ENCODE data around the gene ENTPD8.

Gene ENTPD8

GRCh38 chr9:137436761-137437600, 4.2 kb downstream of the ENTPD8 start:
- FAIRE-seq = no peak
- TF ChIP-seq, protein P1, sequence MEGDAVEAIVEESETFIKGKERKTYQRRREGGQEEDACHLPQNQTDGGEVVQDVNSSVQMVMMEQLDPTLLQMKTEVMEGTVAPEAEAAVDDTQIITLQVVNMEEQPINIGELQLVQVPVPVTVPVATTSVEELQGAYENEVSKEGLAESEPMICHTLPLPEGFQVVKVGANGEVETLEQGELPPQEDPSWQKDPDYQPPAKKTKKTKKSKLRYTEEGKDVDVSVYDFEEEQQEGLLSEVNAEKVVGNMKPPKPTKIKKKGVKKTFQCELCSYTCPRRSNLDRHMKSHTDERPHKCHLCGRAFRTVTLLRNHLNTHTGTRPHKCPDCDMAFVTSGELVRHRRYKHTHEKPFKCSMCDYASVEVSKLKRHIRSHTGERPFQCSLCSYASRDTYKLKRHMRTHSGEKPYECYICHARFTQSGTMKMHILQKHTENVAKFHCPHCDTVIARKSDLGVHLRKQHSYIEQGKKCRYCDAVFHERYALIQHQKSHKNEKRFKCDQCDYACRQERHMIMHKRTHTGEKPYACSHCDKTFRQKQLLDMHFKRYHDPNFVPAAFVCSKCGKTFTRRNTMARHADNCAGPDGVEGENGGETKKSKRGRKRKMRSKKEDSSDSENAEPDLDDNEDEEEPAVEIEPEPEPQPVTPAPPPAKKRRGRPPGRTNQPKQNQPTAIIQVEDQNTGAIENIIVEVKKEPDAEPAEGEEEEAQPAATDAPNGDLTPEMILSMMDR (IDR thresholded peaks at IDR 0.05; ENCODE audit: insufficient read depth, missing control alignments) = no peak
- DNase-seq (ENCODE audit: insufficient read length, low spot score) = no peak

- DNase-seq (ENCODE audit: insufficient read length, low spot score) (no peak), FAIRE-seq (no peak)
- TF ChIP-seq, protein P1 (IDR thresholded peaks at IDR 0.05; ENCODE audit: insufficient read depth, missing control alignments) = no peak
These were observed 5.0 kb downstream of the ENTPD8 start for GRCh38 chr9:137435980-137436760.

DNA sequence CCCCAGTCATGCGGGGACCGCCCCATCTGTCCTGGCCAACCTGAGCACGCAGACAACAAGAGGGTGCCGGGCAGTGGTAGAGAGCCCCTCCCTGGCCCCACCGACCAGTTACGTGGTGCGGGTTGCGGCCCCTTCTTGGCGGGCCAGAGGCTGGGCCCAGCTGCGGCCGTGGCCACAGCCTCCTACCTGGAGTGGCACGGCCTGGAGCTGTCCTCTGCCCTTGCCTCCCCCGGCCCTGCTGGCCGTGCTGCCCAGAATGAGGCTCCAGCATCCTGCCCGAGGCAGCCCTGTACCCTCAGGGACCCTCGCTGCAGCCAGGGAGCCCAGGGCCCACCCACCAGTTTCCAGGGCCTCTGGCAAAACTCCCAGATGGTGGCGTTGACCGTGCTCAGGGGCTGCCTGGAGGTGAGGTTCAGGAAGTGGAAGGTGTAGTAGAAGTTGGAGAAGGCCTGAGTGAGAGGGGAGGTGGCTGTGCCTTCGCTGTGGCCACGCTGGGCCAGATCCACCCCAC, 5.7 kb downstream of the ENTPD8 start:
- DNase-seq (ENCODE audit: insufficient read length, low spot score) = no peak
- FAIRE-seq = no peak
- TF ChIP-seq, protein P1 (IDR thresholded peaks at IDR 0.05; ENCODE audit: insufficient read depth, missing control alignments) = no peak

DNA sequence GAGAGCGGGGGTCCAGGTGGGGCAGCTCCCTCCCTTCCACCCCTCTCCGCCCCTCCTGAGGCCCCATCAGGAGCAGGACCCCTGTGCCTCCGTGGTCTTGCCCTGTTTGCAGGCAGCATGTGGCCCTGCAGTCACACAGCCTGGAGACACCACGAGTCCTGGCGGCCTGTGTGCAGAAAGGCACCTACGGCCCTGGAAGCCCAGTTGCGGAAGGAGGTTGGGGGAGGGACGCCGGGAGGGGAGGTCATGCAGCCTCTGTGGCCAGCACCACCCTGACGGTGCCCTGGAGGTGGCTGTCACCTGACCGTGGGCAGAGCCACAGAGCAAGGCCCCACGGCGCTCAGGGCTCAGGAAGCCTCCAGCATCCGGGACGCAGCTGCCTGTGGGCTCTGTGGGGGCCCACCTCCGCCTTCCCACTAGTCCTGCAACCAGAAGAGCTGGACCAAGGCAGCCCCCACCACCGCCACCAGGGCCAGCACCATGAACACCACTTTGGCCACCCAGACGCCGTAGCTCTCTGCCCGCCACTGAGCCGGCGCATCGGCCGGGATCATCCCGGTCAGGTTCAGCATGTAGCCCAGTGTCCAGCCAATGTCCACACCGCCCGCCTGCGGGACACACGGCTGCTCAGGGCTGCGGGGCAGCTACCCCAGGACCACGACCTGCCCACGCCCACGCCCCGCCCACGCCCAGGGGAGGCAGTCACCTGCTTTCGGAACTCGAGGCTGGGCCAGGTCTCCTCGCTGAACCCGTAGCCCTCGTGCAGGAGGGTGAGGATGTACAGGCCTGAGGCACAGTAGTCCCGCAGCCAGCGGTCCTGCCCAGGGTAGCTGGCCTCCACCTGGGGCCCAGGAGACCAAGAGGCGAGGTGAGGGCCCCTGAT, 6.4 kb downstream of the ENTPD8 start:
- FAIRE-seq (no peak), DNase-seq (ENCODE audit: insufficient read length, low spot score) (no peak)
- TF ChIP-seq, protein P1 (IDR thresholded peaks at IDR 0.05; ENCODE audit: insufficient read depth, missing control alignments) = no peak

DNA sequence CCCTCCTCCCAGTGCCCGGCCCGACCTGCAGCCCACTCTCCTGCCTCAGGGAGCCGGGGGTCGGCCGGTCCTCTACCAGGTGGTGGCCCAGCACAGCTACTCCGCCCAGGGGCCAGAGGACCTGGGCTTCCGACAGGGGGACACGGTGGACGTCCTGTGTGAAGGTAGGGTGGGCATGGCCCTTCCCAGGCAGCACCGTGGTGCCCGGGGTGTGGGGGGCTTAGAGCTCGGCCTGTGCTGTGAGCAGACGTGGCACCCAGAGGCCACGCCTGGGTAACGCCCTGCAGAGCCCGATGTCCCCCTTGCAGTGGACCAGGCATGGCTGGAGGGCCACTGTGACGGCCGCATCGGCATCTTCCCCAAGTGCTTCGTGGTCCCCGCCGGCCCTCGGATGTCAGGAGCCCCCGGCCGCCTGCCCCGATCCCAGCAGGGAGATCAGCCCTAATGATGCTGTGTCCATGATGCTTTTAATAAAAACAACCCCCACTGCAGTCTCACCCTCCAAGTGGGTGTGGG, 7.2 kb downstream of the ENTPD8 start:
- DNase-seq (ENCODE audit: insufficient read length, low spot score) = no peak
- FAIRE-seq = no peak
- TF ChIP-seq, protein P1 (IDR thresholded peaks at IDR 0.05; ENCODE audit: insufficient read depth, missing control alignments) = no peak

DNA sequence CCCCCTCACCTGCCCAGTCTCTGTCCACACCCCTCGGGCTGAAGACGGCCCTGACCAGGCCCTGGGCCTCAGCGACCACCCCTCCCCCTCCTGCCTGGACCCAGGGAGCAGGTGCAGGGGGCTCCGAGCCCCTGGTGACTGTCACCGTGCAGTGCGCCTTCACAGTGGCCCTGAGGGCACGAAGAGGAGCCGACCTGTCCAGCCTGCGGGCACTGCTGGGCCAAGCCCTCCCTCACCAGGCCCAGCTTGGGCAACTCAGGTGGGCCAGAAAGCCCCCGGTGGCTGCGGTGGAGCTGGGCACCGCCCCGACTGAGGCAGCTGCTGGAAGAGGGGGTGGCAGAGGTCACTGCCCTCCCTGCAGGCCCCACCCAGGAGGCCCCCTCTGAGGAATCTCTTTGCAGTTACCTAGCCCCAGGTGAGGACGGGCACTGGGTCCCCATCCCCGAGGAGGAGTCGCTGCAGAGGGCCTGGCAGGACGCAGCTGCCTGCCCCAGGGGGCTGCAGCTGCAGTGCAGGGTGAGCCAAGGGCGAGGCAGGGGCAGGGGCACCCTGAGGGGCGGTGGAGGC, 7.7 kb downstream of the ENTPD8 start:
- TF ChIP-seq, protein P1 (IDR thresholded peaks at IDR 0.05; ENCODE audit: insufficient read depth, missing control alignments) = no peak
- DNase-seq (ENCODE audit: insufficient read length, low spot score) = no peak
- FAIRE-seq = no peak

All from D721Med (cell line).